ENCODE results near the gene TAF11L4. TPM values are rescaled to one million over a fixed set of nuclear protein-coding genes. Genes with fewer than 3 reads are reported as not detected.

TAF11L4 gene
- total RNA-seq, 1 experiment from 2014 or later, result not detected

Other genes with a start within 250 kb of the TAF11L4 start
- gene TAF11L2, start 23.6 kb upstream of the TAF11L4 start, total RNA-seq (2021; ENCODE audit: unreplicated experiment), result not detected
- gene TAF11L3, start 3.4 kb upstream of the TAF11L4 start, total RNA-seq (2021; ENCODE audit: unreplicated experiment), result not detected
- not detected for gene TAF11L5, start 3.4 kb downstream of the TAF11L4 start, total RNA-seq (2021; ENCODE audit: unreplicated experiment)
- not detected for gene TAF11L6, start 6.9 kb downstream of the TAF11L4 start, total RNA-seq (2021; ENCODE audit: unreplicated experiment)
- gene TAF11L7, start 64.0 kb downstream of the TAF11L4 start, total RNA-seq (2021; ENCODE audit: unreplicated experiment), result not detected
- not detected for gene TAF11L8, start 69.2 kb downstream of the TAF11L4 start, total RNA-seq (2021; ENCODE audit: unreplicated experiment)
- not detected for gene TAF11L9, start 72.6 kb downstream of the TAF11L4 start, total RNA-seq (2021; ENCODE audit: unreplicated experiment)
- not detected for gene TAF11L10, start 76.0 kb downstream of the TAF11L4 start, total RNA-seq (2021; ENCODE audit: unreplicated experiment)
- gene TAF11L11, start 82.4 kb downstream of the TAF11L4 start, total RNA-seq (2021; ENCODE audit: unreplicated experiment), result not detected
- not detected for gene TAF11L12, start 88.6 kb downstream of the TAF11L4 start, total RNA-seq (2021; ENCODE audit: unreplicated experiment)
- gene TAF11L13, start 110.3 kb downstream of the TAF11L4 start, total RNA-seq (2021; ENCODE audit: unreplicated experiment), result not detected
- gene TAF11L14, start 112.7 kb downstream of the TAF11L4 start, total RNA-seq (2021; ENCODE audit: unreplicated experiment), result not detected

Measured in Panc1 (cell line).